Left ventricle myocardium inferior (tissue), 1 donor: Measurements from ENCODE around the gene ZER1. TPM values are rescaled to one million over a fixed set of nuclear protein-coding genes. Genes with fewer than 3 reads are reported as not detected.

ENCODE experiments used
- DNase-seq: peaks from one replicate; pipeline ENCODE4 v3.0.0-alpha.2; 2020
- H3K27ac ChIP-seq: fragments of 200-600 bp; replicated peaks from 2 replicates; pipeline ENCODE4 v1.8.0; 2021
- H3K27me3 ChIP-seq: fragments of 200-600 bp; 2 replicates; pipeline ENCODE4 v1.8.0; 2021; ENCODE audit warnings: low read depth
- H3K36me3 ChIP-seq: fragments of 200-600 bp; 2 replicates; pipeline ENCODE4 v1.8.0; 2021
- H3K4me1 ChIP-seq: fragments of 200-600 bp; 2 replicates; pipeline ENCODE4 v1.8.0; 2021
- H3K4me3 ChIP-seq: fragments of 200-600 bp; 2 replicates; pipeline ENCODE4 v1.8.0; 2021; ENCODE audit warnings: mild to moderate bottlenecking, moderate library complexity
- H3K9me3 ChIP-seq: fragments of 200-600 bp; replicated peaks from 2 replicates; pipeline ENCODE4 v1.8.0; 2021
- CTCF ChIP-seq: fragments of 200-600 bp; IDR thresholded peaks from 2 replicates; pipeline ENCODE4 v1.8.0; 2021; ENCODE audit warnings: antibody characterized with exemption, mild to moderate bottlenecking, borderline replicate concordance
- intact Hi-C: fragments of 100-400 bp; cut with micrococcal nuclease; formaldehyde crosslinking; loops from one replicate; pipeline ENCODE4 v1.11.0; 2022
- total RNA-seq: library from RNA; stranded (reverse); fragmentation: NEBNext Ultra II Directional; extraction: Animal tissue kit (Norgen Biotek cat#: 25700); gene quantifications from one replicate; pipeline ENCODE4 v1.2.1, GENCODE V29; 2021
- donor health status: DM: no; HTN: yes; CAD: no; lungs with severe emphysema.

ZER1 gene
- total RNA-seq, 1 donor from 2014 or later: 61.6 TPM

GRCh38 chr9:128723352-128723865 is 48.3 kb downstream of the ZER1 start:
- H3K9me3 ChIP-seq: no peaks in the 10 kb centered on the region
- H3K27me3 ChIP-seq: no peaks in the 10 kb centered on the region
- peak overlapping the region; percentile 89 for H3K27ac ChIP-seq
- DNase-seq: no peak
- H3K4me1 ChIP-seq: peaks cover 13% of the 10 kb centered on the region
- peaks cover 3% of the 10 kb centered on the region for H3K36me3 ChIP-seq
- intact Hi-C loops: no loop called here
- TF ChIP-seq CTCF: no peak
- H3K4me3 ChIP-seq: peak overlapping the region; percentile 73

- intact Hi-C loops: no loop called here
These were observed 49.1 kb downstream of the ZER1 start for GRCh38 chr9:128722380-128723351.

GRCh38 chr9:128721487-128722010 is 50.2 kb downstream of the ZER1 start:
- intact Hi-C loops: no loop called here
- no peak for TF ChIP-seq CTCF
- DNase-seq: no peak
- peaks cover 6% of the 10 kb centered on the region for H3K36me3 ChIP-seq
- no peaks in the 10 kb centered on the region for H3K9me3 ChIP-seq
- peaks cover 13% of the 10 kb centered on the region for H3K4me1 ChIP-seq
- no peaks in the 10 kb centered on the region for H3K27me3 ChIP-seq
- H3K27ac ChIP-seq: no peak overlapping the region
- H3K4me3 ChIP-seq: no peak overlapping the region

More at GRCh38 chr9:128722380-128723351, 49.1 kb downstream of the ZER1 start:
- DNase-seq: no peak
- peak overlapping the region; percentile 89 for H3K27ac ChIP-seq
- peaks cover 3% of the 10 kb centered on the region for H3K36me3 ChIP-seq
- peaks cover 13% of the 10 kb centered on the region for H3K4me1 ChIP-seq
- H3K4me3 ChIP-seq: no peak overlapping the region
- H3K9me3 ChIP-seq: no peaks in the 10 kb centered on the region
- no peaks in the 10 kb centered on the region for H3K27me3 ChIP-seq
- no peak for TF ChIP-seq CTCF

- intact Hi-C loops: no loop called here
- no peaks in the 10 kb centered on the region for H3K27me3 ChIP-seq
- H3K4me3 ChIP-seq: no peak overlapping the region
- peaks cover 13% of the 10 kb centered on the region for H3K4me1 ChIP-seq
- no peaks in the 10 kb centered on the region for H3K9me3 ChIP-seq
- peaks cover 9% of the 10 kb centered on the region for H3K36me3 ChIP-seq
- no peak for DNase-seq
- H3K27ac ChIP-seq: no peak overlapping the region
- no peak for TF ChIP-seq CTCF
These were observed 50.8 kb downstream of the ZER1 start for GRCh38 chr9:128720841-128721486.

- Histone ChIP-seq H3K27ac (no peak overlapping the region), H3K36me3 (peaks cover 9% of the 10 kb centered on the region), H3K9me3 (no peaks in the 10 kb centered on the region), H3K27me3 (no peaks in the 10 kb centered on the region), H3K4me1 (peaks cover 13% of the 10 kb centered on the region), H3K4me3 (no peak overlapping the region)
- intact Hi-C loops: no loop called here
- no peak for TF ChIP-seq CTCF
- DNase-seq: no peak
These were observed 51.7 kb downstream of the ZER1 start for GRCh38 chr9:128719919-128720605.
